ENCODE data around the gene CHMP5.

The CHMP5 gene

GRCh38 chr9:33320568-33321261 lies 55.9 kb downstream of the CHMP5 start:
- no peak for DNase-seq

- DNase-seq, result no peak
Observed at GRCh38 chr9:33329117-33329563, 64.3 kb downstream of the CHMP5 start.

- DNase-seq, result no peak
Observed at GRCh38 chr9:33329979-33330378, 65.1 kb downstream of the CHMP5 start.

GRCh38 chr9:33331377-33331891 lies 66.6 kb downstream of the CHMP5 start:
- no peak for DNase-seq
